Lung (tissue), 12 donors: ENCODE results near the gene FILIP1L. TPM values are rescaled to one million over a fixed set of nuclear protein-coding genes. Genes with fewer than 3 reads are reported as not detected.

Source experiments
- ATAC-seq: fragments of 200-7000 bp; cut with Tn5 transposase; one replicate; pipeline ENCODE4 v1.9.1; 2020; ENCODE audit warnings: moderate number of reproducible peaks; ENCODE audit not compliant: insufficient read depth, low FRiP score
- DNase-seq, 3 donors: peaks; one replicate each; pipeline ENCODE4 v3.0.0-alpha.2; 2013 to 2017
- H3K27ac ChIP-seq, 2 donors: one replicate each; pipeline ENCODE4 v1.5.1; 2013; ENCODE audit warnings: mild to moderate bottlenecking in 2 of 2, moderate library complexity in 2 of 2, control low read depth in 1 of 2, inconsistent platforms in 1 of 2, low read depth in 1 of 2, low read length in 1 of 2
- H3K27me3 ChIP-seq, 3 donors: one replicate each; pipeline ENCODE4 v1.5.1; 2013; ENCODE audit warnings: low read length in 2 of 3; ENCODE audit not compliant: control insufficient read depth in 3 of 3, insufficient read depth in 3 of 3
- H3K36me3 ChIP-seq, 4 donors: one replicate each; pipeline ENCODE4 v1.5.1; 2013; ENCODE audit warnings: low read length in 4 of 4, mild to moderate bottlenecking in 1 of 4, moderate library complexity in 1 of 4; ENCODE audit not compliant: control insufficient read depth in 4 of 4, insufficient read depth in 4 of 4
- H3K4me1 ChIP-seq, 5 donors: one replicate each; pipeline ENCODE4 v1.5.1; 2013; ENCODE audit warnings: low read length in 5 of 5, mild to moderate bottlenecking in 2 of 5, moderate library complexity in 1 of 5; ENCODE audit not compliant: control insufficient read depth in 5 of 5, insufficient read depth in 5 of 5
- H3K4me3 ChIP-seq: one replicate; pipeline ENCODE4 v1.5.1; 2013; ENCODE audit warnings: mild to moderate bottlenecking, control low read depth, moderate library complexity
- H3K9ac ChIP-seq, 2 donors: one replicate each; pipeline ENCODE4 v1.5.1; 2013; ENCODE audit warnings: low read length in 2 of 2, control low read depth in 1 of 2; ENCODE audit not compliant: insufficient read depth in 1 of 2
- H3K9me3 ChIP-seq, 4 donors: one replicate each; pipeline ENCODE4 v1.5.1; 2013; ENCODE audit warnings: low read length in 3 of 4, mild to moderate bottlenecking in 1 of 4, moderate library complexity in 1 of 4; ENCODE audit not compliant: control insufficient read depth in 4 of 4, insufficient read depth in 3 of 4
- WGBS, 2 donors: extraction: QIAGEN DNeasy Blood & Tissue Kit; methylation state at CpG; one replicate each; pipeline ENCODE4 v1.1.7; 2013; 5-methylcytosine and 5-hydroxymethylcytosine counted together
- polyA plus RNA-seq, 2 donors: library from polyadenylated mRNA; stranded (reverse); fragments of 200-250 nt; gene quantifications; one replicate each; pipeline ENCODE4 v1.2.1, GENCODE V29; 2013
- total RNA-seq, 2 donors: library from RNA; depleted of rRNA in 1 of 2; stranded (reverse); fragments of >200 nt in 1 of 2; gene quantifications; one replicate each; pipeline ENCODE4 v1.2.1, GENCODE V29; 2014 to 2021
- TF ChIP-seq, protein P1 (sequence below): IDR thresholded peaks from 2 replicates; pipeline ENCODE4 v1.5.1; 2012; ENCODE audit warnings: mild to moderate bottlenecking; ENCODE audit errors: control extremely low read depth, extremely low read depth
- donor health status: control.
- donor health status: control.
- donor health status: Bipolar disorder and iron deficiency.
- donor health status: healthy.
- donor health status: DM: yes; HTN: yes; CAD: no.

Gene FILIP1L
- total and polyA plus RNA-seq, 4 donors: 8.3 to 27.8 (median 22.5) TPM

DNA sequence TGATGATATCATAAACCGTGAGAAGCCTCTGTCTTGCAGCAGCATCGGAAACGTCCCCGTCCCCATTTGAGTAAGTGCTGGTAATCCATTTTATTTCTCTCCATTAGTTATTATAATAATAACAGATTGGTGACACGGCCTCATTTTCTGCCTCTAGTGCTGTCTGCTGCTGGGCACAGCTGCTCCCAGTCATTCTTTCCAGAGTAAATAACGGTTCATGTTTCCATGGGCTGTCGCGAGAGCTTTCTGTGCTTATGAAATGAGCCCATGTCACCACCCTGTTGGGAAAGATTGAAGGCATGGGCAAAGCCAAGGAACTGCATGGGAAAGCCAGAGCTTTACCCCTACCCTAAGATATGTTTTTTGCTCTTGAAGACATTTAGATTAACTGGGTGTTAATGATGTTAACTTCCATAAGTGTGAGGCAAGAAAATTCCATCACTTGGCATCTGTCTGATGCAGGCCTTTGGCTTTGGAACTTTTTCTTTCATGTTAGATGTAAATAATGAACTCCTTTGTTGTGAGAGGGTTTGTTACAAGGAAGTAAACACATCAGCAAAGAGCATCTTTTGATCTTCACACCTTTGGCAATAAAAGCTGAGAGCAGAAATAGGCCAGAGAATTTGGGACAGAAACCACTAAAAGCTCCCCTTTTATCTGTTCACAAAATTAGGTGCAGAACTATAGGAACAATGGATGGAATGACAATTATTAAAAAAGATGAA lies 141.8 kb downstream of the FILIP1L start:
- TF ChIP-seq, protein P1, sequence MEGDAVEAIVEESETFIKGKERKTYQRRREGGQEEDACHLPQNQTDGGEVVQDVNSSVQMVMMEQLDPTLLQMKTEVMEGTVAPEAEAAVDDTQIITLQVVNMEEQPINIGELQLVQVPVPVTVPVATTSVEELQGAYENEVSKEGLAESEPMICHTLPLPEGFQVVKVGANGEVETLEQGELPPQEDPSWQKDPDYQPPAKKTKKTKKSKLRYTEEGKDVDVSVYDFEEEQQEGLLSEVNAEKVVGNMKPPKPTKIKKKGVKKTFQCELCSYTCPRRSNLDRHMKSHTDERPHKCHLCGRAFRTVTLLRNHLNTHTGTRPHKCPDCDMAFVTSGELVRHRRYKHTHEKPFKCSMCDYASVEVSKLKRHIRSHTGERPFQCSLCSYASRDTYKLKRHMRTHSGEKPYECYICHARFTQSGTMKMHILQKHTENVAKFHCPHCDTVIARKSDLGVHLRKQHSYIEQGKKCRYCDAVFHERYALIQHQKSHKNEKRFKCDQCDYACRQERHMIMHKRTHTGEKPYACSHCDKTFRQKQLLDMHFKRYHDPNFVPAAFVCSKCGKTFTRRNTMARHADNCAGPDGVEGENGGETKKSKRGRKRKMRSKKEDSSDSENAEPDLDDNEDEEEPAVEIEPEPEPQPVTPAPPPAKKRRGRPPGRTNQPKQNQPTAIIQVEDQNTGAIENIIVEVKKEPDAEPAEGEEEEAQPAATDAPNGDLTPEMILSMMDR: no peak
- no peak overlapping the region for H3K4me3 ChIP-seq
- no peak overlapping the region for H3K9ac ChIP-seq
- ATAC-seq (no peak), DNase-seq (peak; percentile 40 to 66 (median 48))
- no peaks in the 10 kb centered on the region for H3K27me3 ChIP-seq
- H3K9me3 ChIP-seq: no peaks in the 10 kb centered on the region
- peaks cover 0 to 10% (median 0%) of the 10 kb centered on the region in 5 donors for H3K4me1 ChIP-seq
- 81 to 82% methylated on average over 8 of the region's 8 CpGs for WGBS, 2 donors
- no peaks in the 10 kb centered on the region for H3K36me3 ChIP-seq
- no peak overlapping the region for H3K27ac ChIP-seq

DNA sequence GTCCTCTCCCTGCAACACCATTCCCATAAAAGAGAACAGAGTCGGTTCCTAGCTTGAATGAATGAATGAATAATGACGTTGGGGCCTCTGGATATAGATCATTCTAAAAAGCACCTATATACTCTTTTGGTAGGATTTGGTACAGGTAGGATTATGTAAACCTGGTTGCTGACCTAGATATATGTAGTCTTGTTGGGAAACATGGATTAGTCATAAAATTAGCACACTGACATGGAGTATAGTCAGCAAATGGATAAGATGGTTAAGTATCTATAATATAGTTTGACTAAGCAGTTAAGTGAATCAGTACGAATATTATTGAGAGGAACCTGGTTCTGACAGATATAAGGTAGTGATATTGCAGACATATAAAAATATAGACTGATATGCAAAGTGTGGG lies 142.5 kb downstream of the FILIP1L start:
- DNase-seq (no peak), ATAC-seq (no peak)
- TF ChIP-seq, protein P1: no peak
- H3K9me3 ChIP-seq: no peaks in the 10 kb centered on the region
- 95 to 97% methylated on average over 3 of the region's 3 CpGs for WGBS, 2 donors
- H3K9ac ChIP-seq: no peak overlapping the region
- no peak overlapping the region for H3K4me3 ChIP-seq
- no peaks in the 10 kb centered on the region for H3K36me3 ChIP-seq
- H3K27ac ChIP-seq: no peak overlapping the region
- peaks cover 0 to 10% (median 4%) of the 10 kb centered on the region in 5 donors for H3K4me1 ChIP-seq
- no peaks in the 10 kb centered on the region for H3K27me3 ChIP-seq

GRCh38 chr3:99970198-99970597 lies 144.1 kb downstream of the FILIP1L start:
- DNase-seq: no peak
- H3K4me1 ChIP-seq: peaks cover 2 to 10% (median 6%) of the 10 kb centered on the region in 5 donors
- ATAC-seq: no peak
- H3K9ac ChIP-seq: no peak overlapping the region
- no peak overlapping the region for H3K4me3 ChIP-seq
- TF ChIP-seq, protein P1: no peak
- H3K27me3 ChIP-seq: no peaks in the 10 kb centered on the region
- WGBS, 2 donors: 77 to 92% methylated on average over 1 of the region's 1 CpG
- no peaks in the 10 kb centered on the region for H3K36me3 ChIP-seq
- H3K9me3 ChIP-seq: no peaks in the 10 kb centered on the region
- H3K27ac ChIP-seq: no peak overlapping the region
